SK-N-SH (cell line): ENCODE data around the gene SP110.

Source experiments
- CHD2 ChIP-seq: fragments of 150-350 bp; IDR thresholded peaks from 2 replicates; pipeline ENCODE4 v1.6.1; 2018; ENCODE audit warnings: low read length; ENCODE audit not compliant: partially characterized antibody
- CTCF ChIP-seq: fragments of 200-600 bp; sonication (generic); IDR thresholded peaks from 2 replicates; pipeline ENCODE4 v1.6.1; 2017; ENCODE audit warnings: antibody characterized with exemption, mild to moderate bottlenecking, moderate library complexity
- EP300 ChIP-seq, 2 experiments: IDR thresholded peaks; 2 replicates each; pipeline versions ENCODE4 v1.4.0 to v1.6.1; 2012; ENCODE audit warnings: borderline replicate concordance in 1 of 2, low read depth in 1 of 2, low read length in 1 of 2
- GABPA ChIP-seq: IDR thresholded peaks from 2 replicates; pipeline ENCODE4 v1.4.0; 2012; ENCODE audit warnings: low read depth, mild to moderate bottlenecking
- GATA2 ChIP-seq: sonication (generic); formaldehyde crosslinking; IDR thresholded peaks from 2 replicates; pipeline ENCODE4 v1.5.0; 2020; ENCODE audit warnings: mild to moderate bottlenecking, missing genetic modification reagents
- NRF1 ChIP-seq: IDR thresholded peaks from 2 replicates; pipeline ENCODE4 v1.6.1; 2012; ENCODE audit warnings: low read depth, mild to moderate bottlenecking, low read length
- RAD21 ChIP-seq: IDR thresholded peaks from 2 replicates; pipeline ENCODE4 v1.6.1; 2012; ENCODE audit warnings: mild to moderate bottlenecking, low read length
- RFX5 ChIP-seq: IDR thresholded peaks from 2 replicates; pipeline ENCODE4 v1.6.1; 2012; ENCODE audit warnings: mild to moderate bottlenecking, improper control_type of control experiment, low read length
- RXRA ChIP-seq: IDR thresholded peaks from 2 replicates; pipeline ENCODE4 v1.4.0; 2012; ENCODE audit warnings: low read depth, mild to moderate bottlenecking, borderline replicate concordance
- TAF1 ChIP-seq: IDR thresholded peaks from 2 replicates; pipeline ENCODE4 v1.6.1; 2012; ENCODE audit warnings: low read depth, mild to moderate bottlenecking, low read length, moderate library complexity, borderline replicate concordance
- TCF12 ChIP-seq: IDR thresholded peaks from 2 replicates; pipeline ENCODE4 v1.4.0; 2012
- TF ChIP-seq, protein P1 (sequence below): IDR thresholded peaks from 2 replicates; pipeline ENCODE4 v1.4.0; 2012; ENCODE audit warnings: low read depth, borderline replicate concordance
- TF ChIP-seq, protein P2 (sequence below): fragments of 150-350 bp; IDR thresholded peaks from 2 replicates; pipeline ENCODE4 v1.6.1; 2017; ENCODE audit warnings: antibody characterized with exemption, low read length, low read depth, borderline replicate concordance
- TF ChIP-seq, protein P3 (sequence below): IDR thresholded peaks from 2 replicates; pipeline ENCODE4 v1.4.0; 2012; ENCODE audit warnings: low read depth

- TF ChIP-seq RFX5 (no peak), CTCF (no peak), GATA2 (CRISPR knock-in tag) (no peak), GABPA (no peak), TAF1 (no peak), RXRA (no peak), RAD21 (no peak), EP300 (IDR thresholded peaks at IDR 0.05; ENCODE audit: borderline replicate concordance in 1 of 2, low read depth in 1 of 2, low read length in 1 of 2) (no peak), CHD2 (no peak), NRF1 (no peak), TCF12 (no peak)
- TF ChIP-seq, protein P1, sequence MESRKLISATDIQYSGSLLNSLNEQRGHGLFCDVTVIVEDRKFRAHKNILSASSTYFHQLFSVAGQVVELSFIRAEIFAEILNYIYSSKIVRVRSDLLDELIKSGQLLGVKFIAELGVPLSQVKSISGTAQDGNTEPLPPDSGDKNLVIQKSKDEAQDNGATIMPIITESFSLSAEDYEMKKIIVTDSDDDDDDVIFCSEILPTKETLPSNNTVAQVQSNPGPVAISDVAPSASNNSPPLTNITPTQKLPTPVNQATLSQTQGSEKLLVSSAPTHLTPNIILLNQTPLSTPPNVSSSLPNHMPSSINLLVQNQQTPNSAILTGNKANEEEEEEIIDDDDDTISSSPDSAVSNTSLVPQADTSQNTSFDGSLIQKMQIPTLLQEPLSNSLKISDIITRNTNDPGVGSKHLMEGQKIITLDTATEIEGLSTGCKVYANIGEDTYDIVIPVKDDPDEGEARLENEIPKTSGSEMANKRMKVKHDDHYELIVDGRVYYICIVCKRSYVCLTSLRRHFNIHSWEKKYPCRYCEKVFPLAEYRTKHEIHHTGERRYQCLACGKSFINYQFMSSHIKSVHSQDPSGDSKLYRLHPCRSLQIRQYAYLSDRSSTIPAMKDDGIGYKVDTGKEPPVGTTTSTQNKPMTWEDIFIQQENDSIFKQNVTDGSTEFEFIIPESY: no peak
- TF ChIP-seq, protein P2, sequence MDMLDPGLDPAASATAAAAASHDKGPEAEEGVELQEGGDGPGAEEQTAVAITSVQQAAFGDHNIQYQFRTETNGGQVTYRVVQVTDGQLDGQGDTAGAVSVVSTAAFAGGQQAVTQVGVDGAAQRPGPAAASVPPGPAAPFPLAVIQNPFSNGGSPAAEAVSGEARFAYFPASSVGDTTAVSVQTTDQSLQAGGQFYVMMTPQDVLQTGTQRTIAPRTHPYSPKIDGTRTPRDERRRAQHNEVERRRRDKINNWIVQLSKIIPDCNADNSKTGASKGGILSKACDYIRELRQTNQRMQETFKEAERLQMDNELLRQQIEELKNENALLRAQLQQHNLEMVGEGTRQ: no peak
- TF ChIP-seq, protein P3, sequence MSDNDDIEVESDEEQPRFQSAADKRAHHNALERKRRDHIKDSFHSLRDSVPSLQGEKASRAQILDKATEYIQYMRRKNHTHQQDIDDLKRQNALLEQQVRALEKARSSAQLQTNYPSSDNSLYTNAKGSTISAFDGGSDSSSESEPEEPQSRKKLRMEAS: no peak
Observed at GRCh38 chr2:230225486-230225885, 5.7 kb upstream of the SP110 start, which contains the start of gene SP140.
